Neural cell (in vitro differentiated cells): Measurements from ENCODE around the gene CTNNA1. TPM values are rescaled to one million over a fixed set of nuclear protein-coding genes. Genes with fewer than 3 reads are reported as not detected.

Source experiments
- H2AFZ ChIP-seq: fragments of 200-600, 300-800 bp; sonication (generic), shearing (Covaris generic); 2 replicates; pipeline ENCODE4 v1.6.0; 2014; ENCODE audit warnings: low read depth, mild to moderate bottlenecking, antibody characterized with exemption, low read length, moderate library complexity
- H3F3A ChIP-seq: fragments of 200-600 bp; shearing (Covaris generic); 2 replicates; pipeline ENCODE4 v1.6.1; 2016; ENCODE audit warnings: mild to moderate bottlenecking, moderate library complexity, mixed read lengths, antibody characterized with exemption, low read length; ENCODE audit not compliant: insufficient read depth, poor library complexity, severe bottlenecking
- H3K27ac ChIP-seq: fragments of 200-600, 300-800 bp; sonication (generic), shearing (Covaris generic); 2 replicates; pipeline ENCODE4 v1.5.1; 2014; ENCODE audit warnings: mild to moderate bottlenecking, low read length, moderate library complexity
- H3K27me3 ChIP-seq: fragments of 300-800, 200-600 bp; sonication (generic), shearing (Covaris generic); 2 replicates; pipeline ENCODE4 v1.6.0; 2014; ENCODE audit warnings: mild to moderate bottlenecking, low read depth, low read length, moderate library complexity; ENCODE audit not compliant: insufficient read depth
- H3K36me3 ChIP-seq: fragments of 300-800, 200-600 bp; sonication (generic), shearing (Covaris generic); 2 replicates; pipeline ENCODE4 v1.5.1; 2014; ENCODE audit warnings: mild to moderate bottlenecking, antibody characterized with exemption, low read length, moderate library complexity; ENCODE audit not compliant: insufficient read depth
- H3K4me2 ChIP-seq: fragments of 300-800, 200-600 bp; sonication (generic), shearing (Covaris generic); 2 replicates; pipeline ENCODE4 v1.6.0; 2014; ENCODE audit warnings: mild to moderate bottlenecking, low read length
- H3K4me3 ChIP-seq: fragments of 300-800, 200-600 bp; sonication (generic), shearing (Covaris generic); 2 replicates; pipeline ENCODE4 v1.5.1; 2014; ENCODE audit warnings: mild to moderate bottlenecking, low read length, moderate library complexity
- H3K79me2 ChIP-seq: fragments of 200-600 bp; shearing (Covaris generic); replicated peaks from 2 replicates; pipeline ENCODE4 v1.6.0; 2014; ENCODE audit warnings: mild to moderate bottlenecking, low read length, moderate library complexity; ENCODE audit not compliant: insufficient read depth
- H3K9ac ChIP-seq: fragments of 300-800, 200-600 bp; sonication (generic), shearing (Covaris generic); 2 replicates; pipeline ENCODE4 v1.6.1; 2016; ENCODE audit warnings: mild to moderate bottlenecking, low read length, mixed read lengths
- H3K9me2 ChIP-seq: fragments of 200-600 bp; shearing (Covaris generic); 2 replicates; pipeline ENCODE4 v1.6.1; 2016; ENCODE audit warnings: mild to moderate bottlenecking, low read length, mixed read lengths; ENCODE audit not compliant: insufficient read depth
- H3K9me3 ChIP-seq: fragments of 200-600, 300-800 bp; sonication (generic), shearing (Covaris generic); 2 replicates; pipeline ENCODE4 v1.6.1; 2016; ENCODE audit warnings: mild to moderate bottlenecking, mixed run types, low read length, moderate library complexity, mixed read lengths
- H4K20me1 ChIP-seq: fragments of 200-600 bp; shearing (Covaris generic); 2 replicates; pipeline ENCODE4 v1.6.1; 2016; ENCODE audit warnings: mild to moderate bottlenecking, mixed run types; ENCODE audit not compliant: insufficient read depth
- EP300 ChIP-seq: fragments of 450-650 bp; conservative IDR thresholded peaks from 2 replicates; pipeline ENCODE4 v1.6.1; 2014; ENCODE audit warnings: antibody characterized with exemption, mild to moderate bottlenecking, moderate library complexity; ENCODE audit not compliant: poor library complexity, severe bottlenecking
- EZH2 ChIP-seq: fragments of 200-600, 300-800 bp; shearing (Covaris generic), sonication (generic); IDR thresholded peaks from 2 replicates; pipeline ENCODE4 v1.6.1; 2014; ENCODE audit warnings: antibody characterized with exemption, low read length, borderline replicate concordance, mild to moderate bottlenecking; ENCODE audit not compliant: insufficient read depth, poor library complexity, severe bottlenecking
- MXI1 ChIP-seq: fragments of 450-650 bp; conservative IDR thresholded peaks from 2 replicates; pipeline ENCODE4 v1.6.1; 2014; ENCODE audit warnings: antibody characterized with exemption, mild to moderate bottlenecking; ENCODE audit not compliant: poor library complexity, severe bottlenecking
- POLR2AphosphoS5 ChIP-seq: IDR thresholded peaks from 2 replicates; pipeline ENCODE4 v1.6.1; 2012
- RAD21 ChIP-seq: fragments of 450-650 bp; conservative IDR thresholded peaks from 2 replicates; pipeline ENCODE4 v1.6.1; 2014; ENCODE audit warnings: antibody characterized with exemption, mild to moderate bottlenecking, moderate library complexity
- REST ChIP-seq: IDR thresholded peaks from 2 replicates; pipeline ENCODE4 v1.6.1; 2012; ENCODE audit warnings: borderline replicate concordance
- SMC3 ChIP-seq: fragments of 450-650 bp; conservative IDR thresholded peaks from 2 replicates; pipeline ENCODE4 v1.6.1; 2014; ENCODE audit warnings: antibody characterized with exemption, mild to moderate bottlenecking, moderate library complexity; ENCODE audit not compliant: poor library complexity
- TAF1 ChIP-seq: IDR thresholded peaks from 2 replicates; pipeline ENCODE4 v1.6.1; 2012; ENCODE audit warnings: low read depth
- polyA plus RNA-seq: library from polyadenylated mRNA; depleted of rRNA; stranded (reverse); fragments of >200 nt; gene quantifications from 2 replicates; pipeline ENCODE4 v1.2.3, GENCODE V29; 2014
- TF ChIP-seq, protein P1 (sequence below): fragments of 450-650 bp; IDR thresholded peaks from 2 replicates; pipeline ENCODE4 v1.5.1; 2014; ENCODE audit warnings: antibody characterized with exemption, mild to moderate bottlenecking, moderate library complexity; ENCODE audit not compliant: poor library complexity, severe bottlenecking

The CTNNA1 gene
- polyA plus RNA-seq, 1 donor from 2014 or later = 87.9 TPM

DNA sequence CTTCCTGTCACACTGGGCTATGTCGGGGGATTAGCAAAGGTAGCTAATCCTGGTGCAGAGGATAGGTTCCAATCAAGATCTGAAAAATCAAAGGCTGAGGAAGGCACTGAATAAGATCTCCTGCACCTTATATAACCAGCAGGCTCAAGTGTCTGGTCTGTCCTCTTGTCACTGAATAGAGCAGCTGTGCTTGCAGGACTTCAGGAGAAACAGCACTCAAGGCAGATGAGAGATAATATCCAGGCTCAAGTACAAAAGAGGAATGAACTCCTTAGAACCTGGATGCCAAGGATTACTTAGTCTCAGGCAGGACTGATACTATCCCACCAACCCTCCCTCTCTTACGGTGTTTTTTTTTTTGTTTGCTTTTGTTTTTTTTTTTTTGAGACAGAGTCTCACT, 230.8 kb downstream of the CTNNA1 start:
- no peaks in the 10 kb centered on the region for H3K9me2 ChIP-seq
- no peaks in the 10 kb centered on the region for H3K27me3 ChIP-seq
- no peak overlapping the region for H3K27ac ChIP-seq
- H2AFZ ChIP-seq = no peak overlapping the region
- H3K9ac ChIP-seq = no peak overlapping the region
- no peaks in the 10 kb centered on the region for H3K36me3 ChIP-seq
- H3K79me2 ChIP-seq = no peaks in the 10 kb centered on the region
- no peaks in the 10 kb centered on the region for H3K9me3 ChIP-seq
- no peaks in the 10 kb centered on the region for H4K20me1 ChIP-seq
- no peak overlapping the region for H3K4me2 ChIP-seq
- TF ChIP-seq RAD21 = no peak
- TF ChIP-seq POLR2AphosphoS5 = no peak
- TF ChIP-seq SMC3 = no peak
- no peak for TF ChIP-seq EZH2
- TF ChIP-seq, protein P1, sequence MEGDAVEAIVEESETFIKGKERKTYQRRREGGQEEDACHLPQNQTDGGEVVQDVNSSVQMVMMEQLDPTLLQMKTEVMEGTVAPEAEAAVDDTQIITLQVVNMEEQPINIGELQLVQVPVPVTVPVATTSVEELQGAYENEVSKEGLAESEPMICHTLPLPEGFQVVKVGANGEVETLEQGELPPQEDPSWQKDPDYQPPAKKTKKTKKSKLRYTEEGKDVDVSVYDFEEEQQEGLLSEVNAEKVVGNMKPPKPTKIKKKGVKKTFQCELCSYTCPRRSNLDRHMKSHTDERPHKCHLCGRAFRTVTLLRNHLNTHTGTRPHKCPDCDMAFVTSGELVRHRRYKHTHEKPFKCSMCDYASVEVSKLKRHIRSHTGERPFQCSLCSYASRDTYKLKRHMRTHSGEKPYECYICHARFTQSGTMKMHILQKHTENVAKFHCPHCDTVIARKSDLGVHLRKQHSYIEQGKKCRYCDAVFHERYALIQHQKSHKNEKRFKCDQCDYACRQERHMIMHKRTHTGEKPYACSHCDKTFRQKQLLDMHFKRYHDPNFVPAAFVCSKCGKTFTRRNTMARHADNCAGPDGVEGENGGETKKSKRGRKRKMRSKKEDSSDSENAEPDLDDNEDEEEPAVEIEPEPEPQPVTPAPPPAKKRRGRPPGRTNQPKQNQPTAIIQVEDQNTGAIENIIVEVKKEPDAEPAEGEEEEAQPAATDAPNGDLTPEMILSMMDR = no peak
- no peak for TF ChIP-seq REST
- TF ChIP-seq MXI1 = no peak
- no peak for TF ChIP-seq EP300
- no peak for TF ChIP-seq TAF1
- no peak overlapping the region for H3K4me3 ChIP-seq
- H3F3A ChIP-seq = no peaks in the 10 kb centered on the region

Other genes with a start within 250 kb of the CTNNA1 start
- 56.9 and 62.1 TPM in 2 replicates for gene ETF1, start 210.2 kb upstream of the CTNNA1 start, polyA plus RNA-seq
- 270 and 280 TPM in 2 replicates for gene HSPA9, start 178.0 kb upstream of the CTNNA1 start, polyA plus RNA-seq
- gene LRRTM2, start 121.9 kb downstream of the CTNNA1 start, polyA plus RNA-seq = 5.9 and 6.1 TPM in 2 replicates